CD4-positive, alpha-beta T cell treated with Interleukin-4 for 4 hours (primary cell): ENCODE data around the gene RWDD1.

ENCODE experiments used
- DNase-seq: peaks from one replicate; pipeline ENCODE4 v3.0.0-alpha.2; 2020

Gene RWDD1

GRCh38 chr6:116570856-116571682, at the start of gene RWDD1:
RWDD1 (plus strand) TSS chr6:116571504; CDS start chr6:116571583, 79 bp downstream.
- DNase-seq = peak; percentile 100

GRCh38 chr6:116522896-116523295, 48.4 kb upstream of the RWDD1 start:
- no peak for DNase-seq

- DNase-seq = no peak
These were observed 47.1 kb upstream of the RWDD1 start for GRCh38 chr6:116524236-116524635.

- no peak for DNase-seq
These were observed 43.2 kb upstream of the RWDD1 start for GRCh38 chr6:116528133-116528532.

GRCh38 chr6:116528780-116529179, 42.5 kb upstream of the RWDD1 start:
- DNase-seq = no peak

- DNase-seq = no peak
These were observed 41.6 kb upstream of the RWDD1 start for GRCh38 chr6:116529466-116530290.

GRCh38 chr6:116530436-116530835, 40.9 kb upstream of the RWDD1 start:
- DNase-seq = no peak

- peak; percentile 67 for DNase-seq
These were observed 39.4 kb upstream of the RWDD1 start for GRCh38 chr6:116531675-116532570.

GRCh38 chr6:116533233-116533957, 37.9 kb upstream of the RWDD1 start:
- DNase-seq = no peak

- no peak for DNase-seq
These were observed 36.2 kb upstream of the RWDD1 start for GRCh38 chr6:116535109-116535508.

GRCh38 chr6:116536216-116536621, 35.1 kb upstream of the RWDD1 start:
- DNase-seq = peak; percentile 68

- no peak for DNase-seq
These were observed 28.9 kb upstream of the RWDD1 start for GRCh38 chr6:116542426-116542825.

- no peak for DNase-seq
These were observed 28.2 kb upstream of the RWDD1 start for GRCh38 chr6:116543149-116543548.

GRCh38 chr6:116545651-116546050, 25.7 kb upstream of the RWDD1 start, which contains the start of gene TRAPPC3L:
TRAPPC3L (minus strand) TSS chr6:116545684; CDS start chr6:116545514, 170 bp downstream.
- DNase-seq = no peak

- no peak for DNase-seq
These were observed 23.9 kb upstream of the RWDD1 start for GRCh38 chr6:116547358-116547757.

GRCh38 chr6:116550796-116551195, 20.5 kb upstream of the RWDD1 start:
- no peak for DNase-seq

GRCh38 chr6:116553451-116553850, 17.9 kb upstream of the RWDD1 start, which contains the start of gene CALHM4:
CALHM4 (plus strand) TSS chr6:116553751; CDS start chr6:116553794, 43 bp downstream.
- no peak for DNase-seq

GRCh38 chr6:116556065-116556464, 15.2 kb upstream of the RWDD1 start:
- DNase-seq = no peak

- DNase-seq = no peak
These were observed 14.4 kb upstream of the RWDD1 start for GRCh38 chr6:116556814-116557415.

- no peak for DNase-seq
These were observed 13.4 kb upstream of the RWDD1 start for GRCh38 chr6:116557893-116558292.

- no peak for DNase-seq
These were observed 11.2 kb upstream of the RWDD1 start for GRCh38 chr6:116560130-116560529.
